Activated T-cell treated with anti-CD3 and anti-CD28 coated beads, Interleukin-2, amount 50 U/mL, for 1 hour (primary cell): ENCODE measurements around the gene AGO1.
A peak's percentile ranks its signal among the peaks of the same experiment; 100 is the strongest.
"Not testable (repeated sequence)": the region's sequence is repeated elsewhere in the genome, so short reads cannot be mapped to it uniquely, and the experiment has no call there.

Experiments used
- DNase-seq: peaks from one replicate; pipeline ENCODE4 v3.0.0-alpha.2; 2020

Gene AGO1

GRCh38 chr1:35882945-35883634, at the start of gene AGO1:
TSS of gene AGO1 (plus strand) at chr1:35883209. CDS start at chr1:35883422, 213 bp downstream.
- peak; percentile 99 for DNase-seq

GRCh38 chr1:35833395-35833794, 49.6 kb upstream of the AGO1 start:
- no peak for DNase-seq

DNA sequence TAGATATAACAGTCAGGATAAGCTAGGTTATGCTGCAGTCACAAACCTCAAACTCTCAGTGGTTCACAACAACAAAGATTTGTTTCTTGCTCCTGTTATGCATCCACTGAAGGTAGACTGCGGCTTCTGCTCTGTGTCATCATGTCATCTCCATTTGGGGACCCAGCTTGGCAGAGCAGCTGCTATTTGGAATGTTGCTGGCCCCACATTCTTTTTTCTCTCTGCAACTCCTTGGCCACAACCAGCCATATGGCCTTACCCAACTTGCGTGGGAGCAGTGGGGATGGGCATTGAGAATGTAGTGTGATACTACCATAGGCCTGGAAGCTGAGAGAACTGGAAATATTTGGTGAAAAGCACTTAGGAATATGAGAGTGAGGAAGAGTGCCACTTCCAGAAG, 48.8 kb upstream of the AGO1 start:
- no peak for DNase-seq

DNA sequence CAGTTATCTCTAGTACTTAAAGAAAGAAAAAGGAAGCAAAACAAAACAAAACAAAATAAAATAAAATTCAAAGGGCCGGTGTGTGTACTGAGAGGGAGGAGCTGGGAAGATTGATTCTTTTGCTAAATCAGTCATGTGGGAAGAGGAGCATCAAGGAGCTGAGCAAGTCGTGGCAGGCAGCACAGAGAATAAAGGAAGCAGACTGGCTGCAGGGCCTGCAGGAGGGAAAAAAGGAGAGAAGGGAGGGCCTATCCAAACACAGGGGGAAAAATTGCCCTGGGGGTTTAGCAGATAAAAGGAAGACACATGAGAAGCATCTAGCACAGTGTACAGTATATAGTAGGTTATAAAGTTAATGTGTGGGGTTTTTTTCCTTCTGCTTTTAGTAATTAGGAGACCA, 47.6 kb upstream of the AGO1 start:
- DNase-seq: no peak

- no peak for DNase-seq
Observed at GRCh38 chr1:35836734-35837133, 46.3 kb upstream of the AGO1 start.

DNA sequence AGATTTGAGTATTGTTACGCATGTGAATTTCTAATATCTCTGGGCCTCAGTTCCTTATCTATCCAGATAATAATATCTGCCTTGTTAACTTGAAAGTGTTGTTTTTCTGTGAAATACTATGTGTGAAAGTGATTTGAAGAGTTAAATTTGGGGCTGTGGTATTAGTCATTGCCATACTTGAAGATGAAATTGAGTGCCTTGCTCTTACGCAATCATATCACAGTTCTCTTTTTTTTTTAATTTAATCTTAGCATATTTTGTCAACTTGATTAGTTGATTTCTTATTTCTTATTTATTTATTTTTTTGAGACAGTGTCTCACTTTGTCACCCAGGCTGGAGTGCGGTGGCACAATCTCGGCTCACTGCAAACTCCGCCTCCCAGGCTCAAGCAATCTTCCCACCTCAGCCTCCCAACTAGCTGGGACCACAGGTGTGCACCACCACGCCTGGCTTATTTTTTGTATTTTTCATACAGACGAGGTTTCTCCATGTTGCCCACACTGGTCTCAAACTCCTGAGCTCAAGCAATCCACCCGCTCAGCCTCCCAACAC, 44.2 kb upstream of the AGO1 start:
- DNase-seq: no peak

DNA sequence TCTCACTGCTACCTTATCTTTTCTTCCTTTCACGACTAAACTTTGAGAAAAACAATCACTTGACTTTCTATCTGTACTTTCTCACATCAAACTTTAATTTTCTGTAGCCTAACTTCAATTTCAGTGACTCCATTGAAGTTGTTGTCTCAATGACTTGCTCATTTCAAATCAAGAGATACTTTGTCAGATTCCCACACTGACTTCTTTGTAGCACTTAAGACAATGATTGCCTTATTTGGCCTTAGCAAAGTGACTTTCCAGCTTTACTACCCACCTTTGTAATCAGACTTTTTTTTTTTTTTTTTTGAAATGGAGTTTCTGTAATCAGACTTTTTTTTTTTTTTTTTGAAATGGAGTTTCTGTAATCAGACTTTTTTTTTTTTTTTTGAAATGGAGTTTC, 38.2 kb upstream of the AGO1 start:
- no peak for DNase-seq

- DNase-seq: no peak
Observed at GRCh38 chr1:35845766-35846165, 37.2 kb upstream of the AGO1 start.

- DNase-seq: no peak
Observed at GRCh38 chr1:35847935-35848565, 35.0 kb upstream of the AGO1 start.

DNA sequence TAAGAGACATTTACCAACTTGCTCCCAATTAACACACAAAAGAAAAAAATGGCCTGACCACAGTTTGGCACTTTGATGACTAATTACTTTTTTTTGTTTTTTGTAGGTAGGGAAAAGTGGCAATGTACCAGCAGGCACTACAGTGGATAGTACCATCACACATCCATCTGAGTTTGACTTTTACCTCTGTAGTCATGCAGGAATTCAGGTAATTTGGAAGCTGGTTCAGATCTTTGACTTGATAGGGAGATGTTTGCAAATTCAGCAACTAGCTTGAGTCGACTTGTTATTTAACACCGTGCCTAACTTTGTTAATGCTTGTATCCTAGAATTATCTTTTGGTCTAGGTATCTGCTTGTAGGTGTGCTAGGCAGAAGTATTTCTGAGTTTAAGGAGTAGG, 33.0 kb upstream of the AGO1 start:
- no peak for DNase-seq

DNA sequence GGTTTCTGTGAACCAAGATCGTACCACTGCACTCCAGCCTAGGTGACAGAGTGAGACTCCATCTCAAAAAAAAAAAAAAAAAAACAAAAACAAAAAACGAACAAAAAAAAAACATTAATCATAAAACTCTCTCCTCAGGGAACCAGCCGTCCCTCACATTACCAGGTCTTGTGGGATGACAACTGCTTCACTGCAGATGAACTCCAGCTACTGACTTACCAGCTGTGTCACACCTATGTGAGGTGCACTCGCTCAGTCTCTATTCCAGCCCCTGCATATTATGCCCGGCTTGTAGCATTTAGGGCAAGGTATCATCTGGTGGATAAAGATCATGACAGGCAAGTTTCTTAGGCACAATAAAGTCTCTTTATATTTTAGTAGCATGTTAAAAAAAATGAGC, 32.3 kb upstream of the AGO1 start:
- no peak for DNase-seq

GRCh38 chr1:35851132-35851869, 31.7 kb upstream of the AGO1 start:
- DNase-seq: no peak

DNA sequence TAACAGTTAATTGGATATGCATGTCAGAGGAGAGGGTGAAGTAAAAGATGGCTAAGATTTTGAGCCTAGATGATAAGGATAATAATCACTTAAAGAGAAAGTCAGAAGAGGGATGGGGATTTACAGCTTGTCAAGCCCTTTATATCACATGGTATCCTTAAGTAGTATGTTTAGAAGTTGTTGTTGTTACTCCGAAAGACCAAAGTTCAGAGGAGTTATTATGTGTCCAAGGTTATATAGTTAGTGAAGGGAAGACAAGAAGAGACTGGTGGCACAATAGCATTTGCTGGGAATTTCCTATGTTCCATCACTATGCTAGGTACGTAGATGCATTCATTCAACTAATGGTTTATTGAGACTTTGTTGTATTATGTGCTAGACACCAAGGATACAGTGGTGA, 30.8 kb upstream of the AGO1 start:
- DNase-seq: no peak

DNA sequence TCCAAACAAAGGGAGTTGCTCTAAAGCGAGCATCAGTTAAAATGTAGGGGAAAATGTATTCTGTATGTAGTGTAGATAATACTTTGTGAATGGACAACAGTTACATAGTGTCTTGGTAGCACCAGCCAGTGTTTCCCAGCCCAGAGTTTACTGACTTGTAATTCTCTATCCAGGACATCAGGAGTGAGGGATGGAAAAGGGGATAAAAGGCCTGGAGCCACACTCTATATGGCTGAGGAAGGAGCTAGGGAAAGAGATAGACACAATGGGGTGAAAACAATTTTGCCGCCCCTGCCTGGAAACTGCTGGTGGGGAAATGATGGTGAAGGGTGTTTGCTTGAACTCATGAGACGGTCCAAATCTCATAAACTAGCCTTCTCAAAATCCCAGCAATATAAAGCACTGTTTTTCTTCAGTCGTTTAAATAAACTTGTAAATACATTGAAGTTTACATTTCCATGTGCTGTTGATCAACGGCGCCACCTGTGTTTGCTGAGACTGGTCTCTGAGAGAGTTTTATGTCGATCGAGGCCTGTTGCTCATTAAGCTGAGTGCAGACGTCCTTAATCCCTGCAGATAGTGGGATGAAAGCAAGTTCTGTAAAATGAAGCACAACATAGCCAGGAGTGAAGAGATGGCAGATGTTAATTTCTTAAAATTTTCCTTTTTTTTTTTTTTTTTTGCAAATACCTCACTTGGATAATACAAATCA, 27.9 kb upstream of the AGO1 start:
- DNase-seq: no peak

GRCh38 chr1:35856964-35857363, 26.0 kb upstream of the AGO1 start:
- DNase-seq: no peak

- no peak for DNase-seq
Observed at GRCh38 chr1:35857830-35858229, 25.2 kb upstream of the AGO1 start.

- no peak for DNase-seq
Observed at GRCh38 chr1:35860696-35861095, 22.3 kb upstream of the AGO1 start.

GRCh38 chr1:35863136-35863535, 19.9 kb upstream of the AGO1 start:
- DNase-seq: no peak

DNA sequence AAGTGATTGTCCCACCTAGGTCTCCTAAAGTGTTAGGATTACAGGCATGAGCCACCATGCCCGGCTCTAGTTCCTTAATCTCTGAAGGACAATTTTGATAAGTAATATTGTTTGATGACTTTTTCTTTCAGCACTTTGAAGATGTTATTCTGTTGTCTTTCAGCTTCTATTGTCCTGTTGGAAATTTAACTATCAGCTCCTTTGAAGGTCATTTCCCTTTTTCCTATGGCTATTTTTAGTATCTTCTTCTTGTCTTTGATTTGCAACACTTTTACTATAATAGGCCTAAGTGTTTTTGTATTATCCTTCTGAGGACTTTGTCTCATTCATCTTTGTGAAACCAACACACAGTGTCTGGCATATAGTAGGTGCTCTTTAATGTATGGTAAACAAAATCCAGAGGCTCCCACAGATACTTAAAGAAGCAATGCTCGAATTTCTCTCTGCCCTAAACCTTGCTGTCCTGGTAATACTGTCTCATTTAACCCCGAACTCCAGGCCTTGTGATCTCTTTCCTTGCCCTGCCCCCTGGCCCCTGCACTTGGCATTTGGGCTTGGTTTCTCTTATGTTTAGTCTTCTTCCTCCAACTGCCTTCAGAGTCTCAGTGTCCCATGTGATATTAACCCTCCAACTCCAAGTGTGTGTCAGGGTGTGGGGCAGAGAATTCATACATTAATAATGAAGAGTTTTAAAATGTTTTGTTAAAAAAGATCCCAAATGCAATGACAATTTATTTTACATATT, 19.0 kb upstream of the AGO1 start:
- DNase-seq: no peak

GRCh38 chr1:35864813-35865212, 18.2 kb upstream of the AGO1 start:
- no peak for DNase-seq

DNA sequence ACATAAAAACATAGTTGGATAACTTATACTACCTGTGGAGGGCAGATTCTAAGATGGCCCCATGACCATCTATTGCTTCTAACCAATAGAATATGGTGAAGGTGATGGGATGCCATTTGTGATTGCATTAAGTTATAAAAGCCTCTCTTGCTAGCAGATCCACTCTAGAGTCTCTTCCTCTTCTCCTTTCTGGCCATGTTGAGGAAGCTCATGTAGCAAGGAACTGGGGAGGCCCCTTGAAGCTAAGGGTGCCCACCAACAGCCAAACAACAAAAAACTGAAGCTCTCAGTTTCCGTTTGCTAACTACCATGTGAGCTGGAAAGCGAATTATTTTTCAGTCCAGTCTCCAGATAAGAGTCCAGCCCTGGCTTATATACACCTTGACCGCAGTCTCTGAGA, 16.0 kb upstream of the AGO1 start:
- DNase-seq: no peak

- DNase-seq: not testable (repeated sequence)
Observed at GRCh38 chr1:35869245-35869950, 13.6 kb upstream of the AGO1 start.
